Effector memory CD8-positive, alpha-beta T cell (primary cell): ENCODE measurements around the gene TM4SF4.

Experiments
- ATAC-seq: fragments of 150-1000 bp; cut with Tn5 transposase; replicated peaks from 2 replicates; pipeline ENCODE4 v1.10.0; 2021; ENCODE audit warnings: mild to moderate bottlenecking, moderate library complexity
- DNase-seq, 3 experiments: peaks; one replicate each; pipeline ENCODE4 v3.0.0; 2021
- H3K27ac Mint-ChIP-seq, 2 donors: one replicate each; pipeline ENCODE4 v1.8.0; 2022; ENCODE audit warnings: mild to moderate bottlenecking in 2 of 2, mixed read lengths in 2 of 2, moderate library complexity in 2 of 2
- H3K27me3 Mint-ChIP-seq, 2 donors: one replicate each; pipeline ENCODE4 v1.8.0; 2022; ENCODE audit warnings: mixed read lengths in 2 of 2
- H3K36me3 Mint-ChIP-seq: one replicate; pipeline ENCODE4 v1.8.0; 2022; ENCODE audit warnings: mild to moderate bottlenecking, moderate library complexity, mixed read lengths; ENCODE audit not compliant: insufficient read depth
- H3K4me1 Mint-ChIP-seq, 2 donors: one replicate each; pipeline ENCODE4 v1.8.0; 2022; ENCODE audit warnings: low read depth in 2 of 2, mixed read lengths in 2 of 2
- H3K4me3 Mint-ChIP-seq, 2 donors: one replicate each; pipeline ENCODE4 v1.8.0; 2022; ENCODE audit warnings: mild to moderate bottlenecking in 2 of 2, mixed read lengths in 2 of 2, moderate library complexity in 2 of 2
- H3K9me3 Mint-ChIP-seq, 2 donors: one replicate each; pipeline ENCODE4 v1.8.0; 2022; ENCODE audit warnings: mixed read lengths in 2 of 2
- total RNA-seq, 9 experiments: gene quantifications; one replicate each; lab custom pipeline; 2026; lab: John Stamatoyannopoulos, UW

The TM4SF4 gene
- 0 reads per million in 9 experiments for total RNA-seq

GRCh38 chr3:149474250-149474817 lies at the start of gene TM4SF4:
TM4SF4 (plus strand) TSS chr3:149474697; CDS start chr3:149474878, 181 bp downstream.
- no peak within 1 kb of the TSS for H3K27ac Mint-ChIP-seq
- ATAC-seq (no peak), DNase-seq (no peak)
- H3K27me3 Mint-ChIP-seq: peaks cover 25 to 55% of the 10 kb centered on the region in 2 donors
- H3K9me3 Mint-ChIP-seq: no peaks in the 10 kb centered on the region
- peaks cover 3% of the 10 kb centered on the region for H3K36me3 Mint-ChIP-seq
- H3K4me1 Mint-ChIP-seq: no peaks in the 10 kb centered on the region
- no peak within 1 kb of the TSS for H3K4me3 Mint-ChIP-seq

GRCh38 chr3:149424918-149425317 lies 49.6 kb upstream of the TM4SF4 start:
- H3K4me1 Mint-ChIP-seq: no peaks in the 10 kb centered on the region
- no peak overlapping the region for H3K27ac Mint-ChIP-seq
- H3K27me3 Mint-ChIP-seq: peaks cover 17 to 37% of the 10 kb centered on the region in 2 donors
- H3K4me3 Mint-ChIP-seq: no peak overlapping the region
- no peaks in the 10 kb centered on the region for H3K9me3 Mint-ChIP-seq
- ATAC-seq (no peak), DNase-seq (no peak)
- no peaks in the 10 kb centered on the region for H3K36me3 Mint-ChIP-seq

GRCh38 chr3:149426325-149426724 lies 48.2 kb upstream of the TM4SF4 start:
- no peaks in the 10 kb centered on the region for H3K36me3 Mint-ChIP-seq
- H3K9me3 Mint-ChIP-seq: no peaks in the 10 kb centered on the region
- no peaks in the 10 kb centered on the region for H3K4me1 Mint-ChIP-seq
- H3K27ac Mint-ChIP-seq: no peak overlapping the region
- peaks cover 14 to 34% of the 10 kb centered on the region in 2 donors for H3K27me3 Mint-ChIP-seq
- no peak overlapping the region for H3K4me3 Mint-ChIP-seq
- ATAC-seq: no peak
- DNase-seq: no peak

GRCh38 chr3:149428087-149428486 lies 46.4 kb upstream of the TM4SF4 start:
- no peak for DNase-seq
- Mint-ChIP-seq H3K36me3 (no peaks in the 10 kb centered on the region), H3K9me3 (no peaks in the 10 kb centered on the region), H3K4me1 (no peaks in the 10 kb centered on the region), H3K4me3 (no peak overlapping the region), H3K27ac (no peak overlapping the region), H3K27me3 (peaks cover 16 to 26% of the 10 kb centered on the region in 2 donors)
- ATAC-seq: no peak

- no peaks in the 10 kb centered on the region for H3K36me3 Mint-ChIP-seq
- no peaks in the 10 kb centered on the region for H3K9me3 Mint-ChIP-seq
- DNase-seq: no peak
- no peak overlapping the region for H3K4me3 Mint-ChIP-seq
- ATAC-seq: no peak
- H3K27me3 Mint-ChIP-seq: peaks cover 29 to 37% of the 10 kb centered on the region in 2 donors
- no peaks in the 10 kb centered on the region for H3K4me1 Mint-ChIP-seq
- no peak overlapping the region for H3K27ac Mint-ChIP-seq
Observed at GRCh38 chr3:149430216-149430615, 44.3 kb upstream of the TM4SF4 start.

- no peaks in the 10 kb centered on the region for H3K4me1 Mint-ChIP-seq
- peaks cover 29 to 43% of the 10 kb centered on the region in 2 donors for H3K27me3 Mint-ChIP-seq
- H3K4me3 Mint-ChIP-seq: no peak overlapping the region
- no peaks in the 10 kb centered on the region for H3K36me3 Mint-ChIP-seq
- no peak for DNase-seq
- no peaks in the 10 kb centered on the region for H3K9me3 Mint-ChIP-seq
- no peak for ATAC-seq
- H3K27ac Mint-ChIP-seq: no peak overlapping the region
Observed at GRCh38 chr3:149432149-149432548, 42.3 kb upstream of the TM4SF4 start.

- Mint-ChIP-seq H3K4me1 (no peaks in the 10 kb centered on the region), H3K36me3 (no peaks in the 10 kb centered on the region), H3K4me3 (no peak overlapping the region), H3K9me3 (no peaks in the 10 kb centered on the region), H3K27ac (no peak overlapping the region), H3K27me3 (peaks cover 18 to 25% of the 10 kb centered on the region in 2 donors)
- DNase-seq (no peak), ATAC-seq (no peak)
Observed at GRCh38 chr3:149435996-149436885, 38.3 kb upstream of the TM4SF4 start.

GRCh38 chr3:149437286-149437685 lies 37.2 kb upstream of the TM4SF4 start:
- H3K27ac Mint-ChIP-seq: no peak overlapping the region
- H3K9me3 Mint-ChIP-seq: no peaks in the 10 kb centered on the region
- ATAC-seq (no peak), DNase-seq (no peak)
- H3K36me3 Mint-ChIP-seq: no peaks in the 10 kb centered on the region
- no peak overlapping the region for H3K4me3 Mint-ChIP-seq
- peaks cover 13 to 25% of the 10 kb centered on the region in 2 donors for H3K27me3 Mint-ChIP-seq
- H3K4me1 Mint-ChIP-seq: no peaks in the 10 kb centered on the region

- DNase-seq (no peak), ATAC-seq (no peak)
- Mint-ChIP-seq H3K27ac (no peak overlapping the region), H3K27me3 (peaks cover 13 to 27% of the 10 kb centered on the region in 2 donors), H3K4me1 (no peaks in the 10 kb centered on the region), H3K4me3 (no peak overlapping the region), H3K9me3 (no peaks in the 10 kb centered on the region), H3K36me3 (no peaks in the 10 kb centered on the region)
Observed at GRCh38 chr3:149437710-149438109, 36.8 kb upstream of the TM4SF4 start.

GRCh38 chr3:149438981-149439380 lies 35.5 kb upstream of the TM4SF4 start:
- Mint-ChIP-seq H3K9me3 (no peaks in the 10 kb centered on the region), H3K4me1 (no peaks in the 10 kb centered on the region), H3K36me3 (no peaks in the 10 kb centered on the region), H3K27ac (no peak overlapping the region), H3K27me3 (peaks cover 15 to 28% of the 10 kb centered on the region in 2 donors), H3K4me3 (no peak overlapping the region)
- DNase-seq (no peak), ATAC-seq (no peak)

GRCh38 chr3:149441642-149442041 lies 32.9 kb upstream of the TM4SF4 start:
- no peaks in the 10 kb centered on the region for H3K4me1 Mint-ChIP-seq
- no peak overlapping the region for H3K27ac Mint-ChIP-seq
- H3K27me3 Mint-ChIP-seq: peaks cover 9 to 15% of the 10 kb centered on the region in 2 donors
- ATAC-seq (no peak), DNase-seq (no peak)
- no peaks in the 10 kb centered on the region for H3K36me3 Mint-ChIP-seq
- no peaks in the 10 kb centered on the region for H3K9me3 Mint-ChIP-seq
- no peak overlapping the region for H3K4me3 Mint-ChIP-seq

- ATAC-seq (no peak), DNase-seq (no peak)
- peaks cover 3% of the 10 kb centered on the region for H3K36me3 Mint-ChIP-seq
- H3K4me3 Mint-ChIP-seq: no peak overlapping the region
- H3K27me3 Mint-ChIP-seq: peaks cover 9 to 15% of the 10 kb centered on the region in 2 donors
- H3K4me1 Mint-ChIP-seq: no peaks in the 10 kb centered on the region
- no peak overlapping the region for H3K27ac Mint-ChIP-seq
- H3K9me3 Mint-ChIP-seq: no peaks in the 10 kb centered on the region
Observed at GRCh38 chr3:149442043-149442442, 32.5 kb upstream of the TM4SF4 start.

GRCh38 chr3:149442851-149443544 lies 31.5 kb upstream of the TM4SF4 start:
- Mint-ChIP-seq H3K4me1 (no peaks in the 10 kb centered on the region), H3K9me3 (no peaks in the 10 kb centered on the region), H3K4me3 (no peak overlapping the region), H3K27me3 (peaks cover 9 to 15% of the 10 kb centered on the region in 2 donors), H3K36me3 (peaks cover 3% of the 10 kb centered on the region), H3K27ac (no peak overlapping the region)
- ATAC-seq (no peak), DNase-seq (no peak)
